GM10248 (cell line): ENCODE measurements around the gene CDC42EP1.

Experiments used
- CTCF ChIA-PET: fragments of 300-600 bp; sonication (Branson Sonifier 250); formaldehyde crosslinking; extraction: SDS; loops from one replicate; lab custom pipeline; 2021; ENCODE audit warnings: antibody characterized with exemption; lab: Yijun Ruan, JAX
- POLR2A ChIA-PET: fragments of 350-650 bp; sonication (Branson Sonifier 250); formaldehyde crosslinking; extraction: SDS; loops from one replicate; lab custom pipeline; 2020; ENCODE audit warnings: antibody characterized with exemption; lab: Yijun Ruan, JAX
- DNase-seq: peaks from one replicate; pipeline ENCODE4 v3.0.0; 2012; ENCODE audit errors: extremely low spot score
- TF ChIP-seq, protein P1 (sequence below): IDR thresholded peaks from 2 replicates; pipeline ENCODE4 v1.5.1; 2012; ENCODE audit warnings: mild to moderate bottlenecking, low read depth; ENCODE audit errors: extremely low read depth, missing control alignments, control extremely low read depth

The CDC42EP1 gene, protein sequence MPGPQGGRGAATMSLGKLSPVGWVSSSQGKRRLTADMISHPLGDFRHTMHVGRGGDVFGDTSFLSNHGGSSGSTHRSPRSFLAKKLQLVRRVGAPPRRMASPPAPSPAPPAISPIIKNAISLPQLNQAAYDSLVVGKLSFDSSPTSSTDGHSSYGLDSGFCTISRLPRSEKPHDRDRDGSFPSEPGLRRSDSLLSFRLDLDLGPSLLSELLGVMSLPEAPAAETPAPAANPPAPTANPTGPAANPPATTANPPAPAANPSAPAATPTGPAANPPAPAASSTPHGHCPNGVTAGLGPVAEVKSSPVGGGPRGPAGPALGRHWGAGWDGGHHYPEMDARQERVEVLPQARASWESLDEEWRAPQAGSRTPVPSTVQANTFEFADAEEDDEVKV

DNA sequence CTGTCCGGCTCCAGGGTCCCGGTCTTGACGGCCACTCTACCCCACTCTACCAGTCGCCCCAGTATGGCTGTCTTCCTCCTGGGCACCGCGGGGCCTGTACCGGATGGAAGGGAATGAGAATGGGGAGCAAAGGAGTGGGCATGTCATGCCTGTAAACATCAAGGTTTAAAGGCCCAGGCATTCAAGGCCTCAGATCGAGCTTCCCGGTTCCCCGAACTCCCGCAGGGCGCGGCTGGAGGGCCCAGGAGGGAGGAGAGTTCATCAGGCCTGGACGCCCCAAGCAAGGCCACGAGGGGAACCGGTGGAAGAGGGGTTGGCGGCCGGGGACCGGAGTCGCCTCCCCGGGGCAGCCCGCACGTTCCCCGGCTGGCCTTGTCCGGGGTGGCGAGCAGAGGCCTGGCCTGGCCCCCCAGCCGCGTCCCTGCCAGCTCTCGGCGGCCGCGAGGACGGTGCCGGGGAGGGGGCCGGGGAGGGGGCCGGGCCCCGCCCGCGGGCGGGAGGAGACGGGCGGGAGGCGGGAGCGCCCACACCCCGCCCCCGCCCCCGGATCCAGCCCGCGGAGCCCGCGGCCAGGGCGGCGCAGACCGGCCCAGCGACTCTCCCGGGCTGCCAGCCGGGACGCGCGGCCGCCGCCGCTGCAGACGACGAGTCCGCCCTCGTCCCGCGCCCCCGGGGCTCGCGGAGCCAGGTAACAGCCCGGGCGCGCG, at the start of gene CDC42EP1:
CDC42EP1 (plus strand) TSS at position 580 of the 707 bp plus-strand sequence. CDS start 5,870 bp downstream, outside the sequence.
- ChIA-PET CTCF (interaction anchor here (21.7 kb wide), 1 partner anchor 15 kb away, joined by 584 read pairs; no protein-coding TSS in a partner anchor), POLR2A (no interaction called here)
- TF ChIP-seq, protein P1, sequence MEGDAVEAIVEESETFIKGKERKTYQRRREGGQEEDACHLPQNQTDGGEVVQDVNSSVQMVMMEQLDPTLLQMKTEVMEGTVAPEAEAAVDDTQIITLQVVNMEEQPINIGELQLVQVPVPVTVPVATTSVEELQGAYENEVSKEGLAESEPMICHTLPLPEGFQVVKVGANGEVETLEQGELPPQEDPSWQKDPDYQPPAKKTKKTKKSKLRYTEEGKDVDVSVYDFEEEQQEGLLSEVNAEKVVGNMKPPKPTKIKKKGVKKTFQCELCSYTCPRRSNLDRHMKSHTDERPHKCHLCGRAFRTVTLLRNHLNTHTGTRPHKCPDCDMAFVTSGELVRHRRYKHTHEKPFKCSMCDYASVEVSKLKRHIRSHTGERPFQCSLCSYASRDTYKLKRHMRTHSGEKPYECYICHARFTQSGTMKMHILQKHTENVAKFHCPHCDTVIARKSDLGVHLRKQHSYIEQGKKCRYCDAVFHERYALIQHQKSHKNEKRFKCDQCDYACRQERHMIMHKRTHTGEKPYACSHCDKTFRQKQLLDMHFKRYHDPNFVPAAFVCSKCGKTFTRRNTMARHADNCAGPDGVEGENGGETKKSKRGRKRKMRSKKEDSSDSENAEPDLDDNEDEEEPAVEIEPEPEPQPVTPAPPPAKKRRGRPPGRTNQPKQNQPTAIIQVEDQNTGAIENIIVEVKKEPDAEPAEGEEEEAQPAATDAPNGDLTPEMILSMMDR: no peak
- DNase-seq: no peak

DNA sequence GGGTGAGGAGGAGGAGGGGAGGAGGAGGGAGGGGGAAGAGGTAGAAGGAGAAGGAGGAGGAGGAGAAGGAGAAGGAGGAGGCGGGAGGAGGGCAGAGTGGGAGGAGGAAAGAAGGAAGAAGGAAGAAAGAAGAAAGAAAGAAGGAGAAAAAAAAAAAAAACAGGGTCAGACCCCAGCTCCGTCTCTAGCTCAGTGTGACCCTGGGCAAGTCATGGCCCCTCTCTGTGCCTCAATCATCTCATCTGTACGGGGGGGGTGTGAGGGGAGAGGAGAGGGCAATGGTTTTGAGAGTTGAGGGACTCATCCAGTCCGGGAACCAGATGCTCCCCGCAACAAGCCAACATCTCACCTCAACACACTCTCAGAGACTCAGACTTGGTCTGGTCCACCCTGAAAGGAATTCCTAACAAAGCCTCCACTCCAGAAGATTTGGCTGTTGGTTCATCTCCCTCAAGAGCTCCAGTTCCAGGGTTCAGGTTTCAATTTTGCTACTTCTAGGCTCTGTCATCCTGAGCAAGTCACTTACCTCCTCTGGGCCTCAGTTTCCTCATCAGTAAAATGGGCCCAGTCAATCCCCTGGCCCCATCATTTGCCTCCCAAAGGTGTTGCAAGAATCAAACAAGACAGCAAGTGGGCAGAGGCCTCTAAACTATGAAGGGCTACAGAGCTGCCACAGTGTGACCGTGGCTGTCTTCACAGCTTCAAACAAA, 48.7 kb upstream of the CDC42EP1 start:
- POLR2A ChIA-PET: no interaction called here
- TF ChIP-seq, protein P1: no peak
- CTCF ChIA-PET: interaction anchor here (1.5 to 1.9 kb wide), 4 partner anchors 18 to 194 kb away, joined by 3 to 9 read pairs (median 4); no protein-coding TSS in a partner anchor
- no peak for DNase-seq

DNA sequence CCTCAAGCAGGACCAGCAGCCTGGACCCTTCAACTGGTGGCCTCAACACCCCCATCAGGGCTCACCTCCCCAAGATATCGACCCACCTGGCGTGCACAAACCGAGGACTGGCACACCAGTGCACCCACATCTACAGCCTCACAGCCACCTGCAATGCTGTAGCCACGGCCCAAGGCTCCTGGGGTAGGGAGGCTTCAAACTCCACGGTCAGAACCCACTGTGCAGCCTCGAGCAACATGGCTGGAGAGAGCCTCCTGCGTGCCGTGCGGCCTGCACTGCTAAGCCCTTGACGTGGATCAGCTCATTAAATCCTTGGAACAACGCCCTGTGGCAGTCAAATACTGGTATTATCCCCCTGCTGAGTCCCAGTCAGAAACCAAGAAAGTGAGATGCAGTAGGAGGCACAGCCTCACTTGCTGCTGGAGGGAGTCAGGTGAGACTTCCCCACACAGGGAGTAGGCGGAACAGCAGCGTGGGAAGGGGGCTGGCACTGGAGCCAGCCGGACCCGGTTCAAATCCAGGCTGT, 45.7 kb upstream of the CDC42EP1 start:
- CTCF ChIA-PET: no interaction called here

DNA sequence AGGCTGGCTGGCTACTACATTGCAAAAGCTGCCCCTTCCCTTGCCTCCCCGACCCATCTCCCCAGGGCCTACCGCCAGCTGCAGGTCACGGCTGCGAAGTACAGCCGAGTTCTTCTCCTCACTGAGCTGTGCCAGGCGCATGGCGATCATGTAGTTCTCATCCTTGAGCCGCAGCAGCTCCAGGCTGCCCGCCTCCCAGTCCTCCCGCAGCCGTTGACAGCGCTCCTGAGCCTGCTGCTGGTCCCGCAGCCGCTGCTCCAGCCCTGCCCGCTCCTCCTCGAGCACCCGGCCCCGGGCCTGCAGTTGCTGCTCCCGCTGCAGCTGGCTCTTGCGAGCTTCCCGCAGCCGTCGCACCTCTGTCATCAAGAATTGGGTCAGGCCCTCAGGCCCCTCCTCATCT, 44.4 kb upstream of the CDC42EP1 start:
- ChIA-PET POLR2A (no interaction called here), CTCF (interaction anchor here (1.3 to 1.5 kb wide), 2 partner anchors 12 to 29 kb away, joined by 3 to 6 read pairs; partner anchors contain the start of gene MFNG)
- DNase-seq: no peak
- TF ChIP-seq, protein P1: no peak

More for the DNA sequence above, 45.7 kb upstream of the CDC42EP1 start:
- DNase-seq: no peak
- TF ChIP-seq, protein P1: no peak
- POLR2A ChIA-PET: no interaction called here

DNA sequence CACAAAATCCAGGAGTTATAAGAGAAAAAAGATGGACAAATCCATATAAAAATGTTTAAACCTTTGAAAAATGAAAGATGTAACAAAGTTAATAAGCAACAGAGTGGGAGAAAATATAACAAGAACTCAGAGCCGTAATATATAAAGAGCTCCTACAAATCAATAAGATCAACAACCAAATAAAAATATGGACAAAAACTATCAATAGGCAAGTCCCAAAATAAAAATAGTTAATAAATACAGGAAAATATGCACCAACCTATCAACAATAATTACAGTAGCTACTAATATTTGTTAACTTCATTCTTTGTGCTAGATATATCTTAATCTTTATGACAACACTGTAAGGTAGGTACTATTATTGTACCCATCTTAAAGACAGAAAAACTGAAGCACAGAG, 43.8 kb upstream of the CDC42EP1 start:
- TF ChIP-seq, protein P1: no peak
- CTCF ChIA-PET: interaction anchor here (1.3 to 1.5 kb wide), 2 partner anchors 11 to 30 kb away, joined by 3 to 6 read pairs; partner anchors contain the start of gene MFNG
- POLR2A ChIA-PET: no interaction called here
- no peak for DNase-seq
